ENCODE results near the gene SEC31B. TPM values are rescaled to one million over a fixed set of nuclear protein-coding genes. Genes with fewer than 3 reads are reported as not detected.

The SEC31B gene
- total RNA-seq, 1 donor from 2014 or later: 13.2 TPM

GRCh38 chr10:100524206-100524605 is 4.5 kb upstream of the SEC31B start:
- DNase-seq (ENCODE audit: low spot score): no peak
- H3K36me3 Mint-ChIP-seq (ENCODE audit: low read depth, unreplicated experiment): peaks cover 31% of the 10 kb centered on the region
- no peak for TF ChIP-seq CTCF (IDR thresholded peaks at IDR 0.05; ENCODE audit: unreplicated experiment)
- peaks cover 4% of the 10 kb centered on the region for H3K27me3 Mint-ChIP-seq (ENCODE audit: unreplicated experiment)
- H3K4me1 Mint-ChIP-seq (ENCODE audit: unreplicated experiment): peaks cover 17% of the 10 kb centered on the region
- H3K9me3 Mint-ChIP-seq (ENCODE audit: unreplicated experiment): no peaks in the 10 kb centered on the region
- no peak overlapping the region for H3K4me3 Mint-ChIP-seq (ENCODE audit: unreplicated experiment)
- no peak overlapping the region for H3K27ac Mint-ChIP-seq (ENCODE audit: unreplicated experiment)

- Mint-ChIP-seq H3K4me3 (ENCODE audit: unreplicated experiment) (no peak overlapping the region), H3K4me1 (ENCODE audit: unreplicated experiment) (peaks cover 8% of the 10 kb centered on the region), H3K36me3 (ENCODE audit: low read depth, unreplicated experiment) (peaks cover 27% of the 10 kb centered on the region), H3K27ac (ENCODE audit: unreplicated experiment) (no peak overlapping the region), H3K9me3 (ENCODE audit: unreplicated experiment) (no peaks in the 10 kb centered on the region), H3K27me3 (ENCODE audit: unreplicated experiment) (peaks cover 4% of the 10 kb centered on the region)
- no peak for DNase-seq (ENCODE audit: low spot score)
- TF ChIP-seq CTCF (IDR thresholded peaks at IDR 0.05; ENCODE audit: unreplicated experiment): no peak
These were observed 3.3 kb upstream of the SEC31B start for GRCh38 chr10:100522945-100523344.

GRCh38 chr10:100522107-100522801 is 2.6 kb upstream of the SEC31B start:
- TF ChIP-seq CTCF (IDR thresholded peaks at IDR 0.05; ENCODE audit: unreplicated experiment): no peak
- peaks cover 27% of the 10 kb centered on the region for H3K36me3 Mint-ChIP-seq (ENCODE audit: low read depth, unreplicated experiment)
- H3K9me3 Mint-ChIP-seq (ENCODE audit: unreplicated experiment): no peaks in the 10 kb centered on the region
- H3K27me3 Mint-ChIP-seq (ENCODE audit: unreplicated experiment): peaks cover 4% of the 10 kb centered on the region
- no peak for DNase-seq (ENCODE audit: low spot score)
- H3K27ac Mint-ChIP-seq (ENCODE audit: unreplicated experiment): no peak overlapping the region
- H3K4me3 Mint-ChIP-seq (ENCODE audit: unreplicated experiment): no peak overlapping the region
- H3K4me1 Mint-ChIP-seq (ENCODE audit: unreplicated experiment): peaks cover 8% of the 10 kb centered on the region

- peaks cover 4% of the 10 kb centered on the region for H3K27me3 Mint-ChIP-seq (ENCODE audit: unreplicated experiment)
- DNase-seq (ENCODE audit: low spot score): no peak
- no peak overlapping the region for H3K4me3 Mint-ChIP-seq (ENCODE audit: unreplicated experiment)
- peaks cover 18% of the 10 kb centered on the region for H3K36me3 Mint-ChIP-seq (ENCODE audit: low read depth, unreplicated experiment)
- peaks cover 8% of the 10 kb centered on the region for H3K4me1 Mint-ChIP-seq (ENCODE audit: unreplicated experiment)
- no peak overlapping the region for H3K27ac Mint-ChIP-seq (ENCODE audit: unreplicated experiment)
- TF ChIP-seq CTCF (IDR thresholded peaks at IDR 0.05; ENCODE audit: unreplicated experiment): no peak
- no peaks in the 10 kb centered on the region for H3K9me3 Mint-ChIP-seq (ENCODE audit: unreplicated experiment)
These were observed 1.1 kb upstream of the SEC31B start for GRCh38 chr10:100520811-100521210.

GRCh38 chr10:100518761-100519241 is 860 bp downstream of the SEC31B start:
- Mint-ChIP-seq H3K4me1 (ENCODE audit: unreplicated experiment) (peaks cover 8% of the 10 kb centered on the region), H3K9me3 (ENCODE audit: unreplicated experiment) (no peaks in the 10 kb centered on the region), H3K27ac (ENCODE audit: unreplicated experiment) (no peak overlapping the region), H3K4me3 (ENCODE audit: unreplicated experiment) (peak overlapping the region; percentile 90), H3K27me3 (ENCODE audit: unreplicated experiment) (peaks cover 4% of the 10 kb centered on the region), H3K36me3 (ENCODE audit: low read depth, unreplicated experiment) (peaks cover 6% of the 10 kb centered on the region)
- peak; percentile 75 for DNase-seq (ENCODE audit: low spot score)
- peak; percentile 57 for TF ChIP-seq CTCF (IDR thresholded peaks at IDR 0.05; ENCODE audit: unreplicated experiment)
